Measurements from ENCODE around the gene EML1.

EML1 gene

GRCh38 chr14:99969673-99970322, 176.6 kb downstream of the EML1 start:
- CTCF ChIA-PET: interaction anchor here (1.1 to 6.6 kb wide), 3 partner anchors 13 to 23 kb away, joined by 4 to 47 read pairs (median 13); no protein-coding TSS in a partner anchor
- no peak for DNase-seq (ENCODE audit: extremely low spot score)
- POLR2A ChIA-PET: interaction anchor here (0.5 kb wide), 1 partner anchor 339 kb away, joined by 4 read pairs; no protein-coding TSS in a partner anchor
- no peak for TF ChIP-seq CTCF (IDR thresholded peaks at IDR 0.05; ENCODE audit: control extremely low read depth, extremely low read depth, low read depth, missing control alignments)

GRCh38 chr14:99971087-99971940, 178.1 kb downstream of the EML1 start:
- CTCF ChIA-PET: interaction anchor here (1.4 to 6.6 kb wide), 5 partner anchors 12 to 137 kb away, joined by 3 to 47 read pairs (median 9); no protein-coding TSS in a partner anchor
- TF ChIP-seq CTCF (IDR thresholded peaks at IDR 0.05; ENCODE audit: control extremely low read depth, extremely low read depth, low read depth, missing control alignments): no peak
- POLR2A ChIA-PET: no interaction called here
- peak; percentile 86 for DNase-seq (ENCODE audit: extremely low spot score)

GRCh38 chr14:99971941-99972747, 178.9 kb downstream of the EML1 start:
- ChIA-PET CTCF (interaction anchor here (0.9 to 6.6 kb wide), 4 partner anchors 11 to 221 kb away, joined by 3 to 47 read pairs (median 7); no protein-coding TSS in a partner anchor), POLR2A (no interaction called here)

GRCh38 chr14:99972748-99973466, 179.7 kb downstream of the EML1 start:
- TF ChIP-seq CTCF (IDR thresholded peaks at IDR 0.05; ENCODE audit: control extremely low read depth, extremely low read depth, low read depth, missing control alignments): no peak
- CTCF ChIA-PET: interaction anchor here (0.9 to 6.6 kb wide), 2 partner anchors 10 to 220 kb away, joined by 3 to 47 read pairs; no protein-coding TSS in a partner anchor
- no peak for DNase-seq (ENCODE audit: extremely low spot score)
- POLR2A ChIA-PET: no interaction called here

More at GRCh38 chr14:99971941-99972747, 178.9 kb downstream of the EML1 start:
- TF ChIP-seq CTCF (IDR thresholded peaks at IDR 0.05; ENCODE audit: control extremely low read depth, extremely low read depth, low read depth, missing control alignments): no peak
- DNase-seq (ENCODE audit: extremely low spot score): no peak

GRCh38 chr14:99975190-99975589, 182.0 kb downstream of the EML1 start:
- TF ChIP-seq CTCF (IDR thresholded peaks at IDR 0.05; ENCODE audit: control extremely low read depth, extremely low read depth, low read depth, missing control alignments): no peak
- DNase-seq (ENCODE audit: extremely low spot score): no peak
- ChIA-PET POLR2A (no interaction called here), CTCF (interaction anchor here (0.7 to 6.6 kb wide), 7 partner anchors 8 to 218 kb away, joined by 3 to 47 read pairs (median 7); no protein-coding TSS in a partner anchor)
